WTC11 (cell line): Measurements from ENCODE around the gene CUL5. TPM values are rescaled to one million over a fixed set of nuclear protein-coding genes. Genes with fewer than 3 reads are reported as not detected.

Source experiments
- CREB1 ChIP-seq: sonication (generic); formaldehyde crosslinking; IDR thresholded peaks from 2 replicates; pipeline ENCODE4 v1.8.0; 2023; ENCODE audit warnings: mild to moderate bottlenecking, missing genetic modification reagents
- ELF4 ChIP-seq: sonication (generic); formaldehyde crosslinking; IDR thresholded peaks from 2 replicates; pipeline ENCODE4 v1.8.1; 2022; ENCODE audit warnings: low read depth, mild to moderate bottlenecking, moderate library complexity, missing genetic modification reagents
- FOXJ3 ChIP-seq: sonication (generic); formaldehyde crosslinking; IDR thresholded peaks from 2 replicates; pipeline ENCODE4 v1.9.0; 2021; ENCODE audit warnings: missing genetic modification reagents, mild to moderate bottlenecking, borderline replicate concordance
- GABPB1 ChIP-seq: sonication (generic); formaldehyde crosslinking; IDR thresholded peaks from 2 replicates; pipeline ENCODE4 v1.8.1; 2023; ENCODE audit warnings: mild to moderate bottlenecking, missing genetic modification reagents
- JAZF1 ChIP-seq: fragments of 250-450 bp; sonication (Bioruptor Pico); IDR thresholded peaks from 2 replicates; pipeline ENCODE4 v1.9.0; 2021; ENCODE audit warnings: moderate library complexity, mild to moderate bottlenecking, inconsistent platforms
- JUN ChIP-seq: sonication (generic); formaldehyde crosslinking; IDR thresholded peaks from 2 replicates; pipeline ENCODE4 v1.8.0; 2023; ENCODE audit warnings: mild to moderate bottlenecking, missing genetic modification reagents
- MYBL2 ChIP-seq: sonication (generic); formaldehyde crosslinking; IDR thresholded peaks from 2 replicates; pipeline ENCODE4 v1.8.1; 2023; ENCODE audit warnings: mild to moderate bottlenecking, moderate library complexity, missing genetic modification reagents
- NFATC4 ChIP-seq: fragments of 250-450 bp; sonication (Bioruptor Pico); IDR thresholded peaks from 2 replicates; pipeline ENCODE4 v1.9.0; 2021; ENCODE audit warnings: mild to moderate bottlenecking
- NR1H2 ChIP-seq: sonication (generic); formaldehyde crosslinking; IDR thresholded peaks from 2 replicates; pipeline ENCODE4 v1.9.0; 2021; ENCODE audit warnings: mild to moderate bottlenecking, moderate library complexity, missing genetic modification reagents
- SP1 ChIP-seq: sonication (generic); formaldehyde crosslinking; conservative IDR thresholded peaks from 2 replicates; pipeline ENCODE4 v1.8.1; 2022; ENCODE audit warnings: missing genetic modification reagents
- TCF7 ChIP-seq: sonication (generic); formaldehyde crosslinking; IDR thresholded peaks from 2 replicates; pipeline ENCODE4 v1.8.0; 2022; ENCODE audit warnings: mild to moderate bottlenecking, low read depth, missing genetic modification reagents, moderate library complexity
- TEAD1 ChIP-seq: sonication (generic); formaldehyde crosslinking; IDR thresholded peaks from 2 replicates; pipeline ENCODE4 v1.8.0; 2022; ENCODE audit warnings: mild to moderate bottlenecking, missing genetic modification reagents
- TP53 ChIP-seq: sonication (generic); formaldehyde crosslinking; IDR thresholded peaks from 2 replicates; pipeline ENCODE4 v1.8.1; 2023; ENCODE audit warnings: mild to moderate bottlenecking, missing genetic modification reagents
- ZBTB21 ChIP-seq: sonication (generic); formaldehyde crosslinking; IDR thresholded peaks from 2 replicates; pipeline ENCODE4 v1.8.1; 2023; ENCODE audit warnings: mild to moderate bottlenecking, missing genetic modification reagents, borderline replicate concordance
- ZNF138 ChIP-seq: sonication (generic); formaldehyde crosslinking; conservative IDR thresholded peaks from 2 replicates; pipeline ENCODE4 v1.8.1; 2022; ENCODE audit warnings: mild to moderate bottlenecking, moderate library complexity, missing genetic modification reagents
- ZNF232 ChIP-seq: sonication (generic); formaldehyde crosslinking; IDR thresholded peaks from 2 replicates; pipeline ENCODE4 v1.8.0; 2022; ENCODE audit warnings: mild to moderate bottlenecking, missing genetic modification reagents
- total RNA-seq: library from RNA; stranded (reverse); gene quantifications from 3 replicates; pipeline ENCODE4 v1.2.3, GENCODE V29; 2021
- TF ChIP-seq, protein P1 (sequence below): sonication (generic); formaldehyde crosslinking; IDR thresholded peaks from 2 replicates; pipeline ENCODE4 v1.8.0; 2022; ENCODE audit warnings: mild to moderate bottlenecking, missing genetic modification reagents
- TF ChIP-seq, protein P2 (sequence below): sonication (generic); formaldehyde crosslinking; IDR thresholded peaks from 2 replicates; pipeline ENCODE4 v1.8.0; 2023; ENCODE audit warnings: missing genetic modification reagents
- TF ChIP-seq, protein P3 (sequence below): sonication (generic); formaldehyde crosslinking; IDR thresholded peaks from 2 replicates; pipeline ENCODE4 v1.8.1; 2023; ENCODE audit warnings: mild to moderate bottlenecking, missing genetic modification reagents, moderate library complexity
- TF ChIP-seq, protein P4 (sequence below): sonication (generic); formaldehyde crosslinking; conservative IDR thresholded peaks from 2 replicates; pipeline ENCODE4 v1.8.1; 2023; ENCODE audit warnings: mild to moderate bottlenecking, low read depth, missing genetic modification reagents, moderate library complexity
- TF ChIP-seq, protein P5 (sequence below): sonication (generic); formaldehyde crosslinking; IDR thresholded peaks from 2 replicates; pipeline ENCODE4 v1.8.0; 2022; ENCODE audit warnings: mild to moderate bottlenecking, missing genetic modification reagents
- TF ChIP-seq, protein P6 (sequence below): sonication (generic); formaldehyde crosslinking; IDR thresholded peaks from 2 replicates; pipeline ENCODE4 v1.8.1; 2022; ENCODE audit warnings: missing genetic modification reagents, borderline replicate concordance
- TF ChIP-seq, protein P7 (sequence below): fragments of 200-600 bp; IDR thresholded peaks from 2 replicates; pipeline ENCODE4 v1.8.0; 2022; ENCODE audit warnings: antibody characterized with exemption
- TF ChIP-seq, protein P8 (sequence below): sonication (generic); formaldehyde crosslinking; IDR thresholded peaks from 2 replicates; pipeline ENCODE4 v1.8.1; 2023; ENCODE audit warnings: mild to moderate bottlenecking, moderate library complexity, missing genetic modification reagents
- TF ChIP-seq, protein P9 (sequence below): fragments of 250-450 bp; sonication (Bioruptor Pico); IDR thresholded peaks from 2 replicates; pipeline ENCODE4 v1.8.0; 2021; ENCODE audit warnings: mild to moderate bottlenecking

The CUL5 gene
- total RNA-seq, 1 experiment from 2014 or later, result 31.4 TPM

DNA sequence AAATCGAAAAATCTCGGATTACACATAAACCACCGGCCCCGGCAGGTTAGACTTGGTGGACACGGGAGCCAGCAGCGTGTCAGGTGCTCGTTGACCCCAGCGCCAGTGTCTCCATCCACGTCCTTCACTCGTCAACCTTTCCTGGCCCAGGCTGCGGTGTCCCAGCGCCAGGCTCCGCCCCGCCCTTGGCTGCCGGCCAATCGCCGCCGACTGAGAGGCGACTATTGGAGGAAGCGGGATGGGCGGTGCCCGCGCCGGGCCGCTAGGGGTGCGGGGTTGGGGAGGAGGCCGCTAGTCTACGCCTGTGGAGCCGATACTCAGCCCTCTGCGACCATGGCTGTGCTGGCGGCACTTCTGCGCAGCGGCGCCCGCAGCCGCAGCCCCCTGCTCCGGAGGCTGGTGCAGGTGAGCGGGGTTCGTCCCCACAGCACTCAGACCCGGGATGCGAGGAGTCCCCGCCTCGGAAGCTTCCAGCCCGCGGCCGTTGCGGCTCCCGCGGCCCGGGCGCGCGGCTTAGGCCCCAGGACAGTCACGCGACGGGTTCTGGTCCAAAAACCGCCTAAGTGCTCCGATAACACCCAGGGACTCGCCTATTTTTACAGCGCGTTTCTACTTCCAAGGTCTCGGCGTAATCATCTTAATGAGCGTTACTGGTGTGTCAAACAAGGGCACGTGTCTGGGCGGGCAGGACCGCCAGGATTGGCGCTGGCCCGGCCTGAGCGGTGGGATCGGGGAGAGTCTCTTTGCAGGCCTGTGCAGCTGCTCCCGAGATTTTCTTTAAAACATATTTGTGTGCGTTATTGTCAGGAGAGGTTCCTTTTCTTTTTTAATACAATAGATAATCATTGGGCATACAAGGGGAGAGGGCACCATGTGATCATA lies 112.8 kb downstream of the CUL5 start, which contains the start of gene ACAT1 (continued):
- TF ChIP-seq ZNF232 (peak; percentile 58; the same call in 1 of the 2 replicates), JUN (CRISPR knock-in tag) (no peak), TP53 (CRISPR knock-in tag) (0 out of 2 replicates have a peak, but pooled peaks have one; percentile 20), NR1H2 (CRISPR knock-in tag) (no peak), TEAD1 (peak; percentile 46; the same call in 1 of the 2 replicates), ZNF138 (CRISPR knock-in tag) (no peak), TCF7 (CRISPR knock-in tag) (no peak), SP1 (CRISPR knock-in tag) (peak; percentile 94), ZBTB21 (CRISPR knock-in tag) (no peak), MYBL2 (peak; percentile 68; the same call in 1 of the 2 replicates), ELF4 (CRISPR knock-in tag) (no peak), NFATC4 (CRISPR knock-in tag) (no peak), GABPB1 (CRISPR knock-in tag) (no peak), FOXJ3 (no peak), JAZF1 (no peak), CREB1 (CRISPR knock-in tag) (0 out of 2 replicates have a peak, but pooled peaks have one; percentile 17)
- TF ChIP-seq, protein P1, sequence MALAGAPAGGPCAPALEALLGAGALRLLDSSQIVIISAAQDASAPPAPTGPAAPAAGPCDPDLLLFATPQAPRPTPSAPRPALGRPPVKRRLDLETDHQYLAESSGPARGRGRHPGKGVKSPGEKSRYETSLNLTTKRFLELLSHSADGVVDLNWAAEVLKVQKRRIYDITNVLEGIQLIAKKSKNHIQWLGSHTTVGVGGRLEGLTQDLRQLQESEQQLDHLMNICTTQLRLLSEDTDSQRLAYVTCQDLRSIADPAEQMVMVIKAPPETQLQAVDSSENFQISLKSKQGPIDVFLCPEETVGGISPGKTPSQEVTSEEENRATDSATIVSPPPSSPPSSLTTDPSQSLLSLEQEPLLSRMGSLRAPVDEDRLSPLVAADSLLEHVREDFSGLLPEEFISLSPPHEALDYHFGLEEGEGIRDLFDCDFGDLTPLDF (CRISPR knock-in tag), result 0 out of 2 replicates have a peak, but pooled peaks have one; percentile 48
- TF ChIP-seq, protein P2, sequence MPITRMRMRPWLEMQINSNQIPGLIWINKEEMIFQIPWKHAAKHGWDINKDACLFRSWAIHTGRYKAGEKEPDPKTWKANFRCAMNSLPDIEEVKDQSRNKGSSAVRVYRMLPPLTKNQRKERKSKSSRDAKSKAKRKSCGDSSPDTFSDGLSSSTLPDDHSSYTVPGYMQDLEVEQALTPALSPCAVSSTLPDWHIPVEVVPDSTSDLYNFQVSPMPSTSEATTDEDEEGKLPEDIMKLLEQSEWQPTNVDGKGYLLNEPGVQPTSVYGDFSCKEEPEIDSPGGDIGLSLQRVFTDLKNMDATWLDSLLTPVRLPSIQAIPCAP (CRISPR knock-in tag), result no peak
- TF ChIP-seq, protein P3, sequence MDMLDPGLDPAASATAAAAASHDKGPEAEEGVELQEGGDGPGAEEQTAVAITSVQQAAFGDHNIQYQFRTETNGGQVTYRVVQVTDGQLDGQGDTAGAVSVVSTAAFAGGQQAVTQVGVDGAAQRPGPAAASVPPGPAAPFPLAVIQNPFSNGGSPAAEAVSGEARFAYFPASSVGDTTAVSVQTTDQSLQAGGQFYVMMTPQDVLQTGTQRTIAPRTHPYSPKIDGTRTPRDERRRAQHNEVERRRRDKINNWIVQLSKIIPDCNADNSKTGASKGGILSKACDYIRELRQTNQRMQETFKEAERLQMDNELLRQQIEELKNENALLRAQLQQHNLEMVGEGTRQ (CRISPR knock-in tag), result peak; percentile 57; the same call in 1 of the 2 replicates
- TF ChIP-seq, protein P4, sequence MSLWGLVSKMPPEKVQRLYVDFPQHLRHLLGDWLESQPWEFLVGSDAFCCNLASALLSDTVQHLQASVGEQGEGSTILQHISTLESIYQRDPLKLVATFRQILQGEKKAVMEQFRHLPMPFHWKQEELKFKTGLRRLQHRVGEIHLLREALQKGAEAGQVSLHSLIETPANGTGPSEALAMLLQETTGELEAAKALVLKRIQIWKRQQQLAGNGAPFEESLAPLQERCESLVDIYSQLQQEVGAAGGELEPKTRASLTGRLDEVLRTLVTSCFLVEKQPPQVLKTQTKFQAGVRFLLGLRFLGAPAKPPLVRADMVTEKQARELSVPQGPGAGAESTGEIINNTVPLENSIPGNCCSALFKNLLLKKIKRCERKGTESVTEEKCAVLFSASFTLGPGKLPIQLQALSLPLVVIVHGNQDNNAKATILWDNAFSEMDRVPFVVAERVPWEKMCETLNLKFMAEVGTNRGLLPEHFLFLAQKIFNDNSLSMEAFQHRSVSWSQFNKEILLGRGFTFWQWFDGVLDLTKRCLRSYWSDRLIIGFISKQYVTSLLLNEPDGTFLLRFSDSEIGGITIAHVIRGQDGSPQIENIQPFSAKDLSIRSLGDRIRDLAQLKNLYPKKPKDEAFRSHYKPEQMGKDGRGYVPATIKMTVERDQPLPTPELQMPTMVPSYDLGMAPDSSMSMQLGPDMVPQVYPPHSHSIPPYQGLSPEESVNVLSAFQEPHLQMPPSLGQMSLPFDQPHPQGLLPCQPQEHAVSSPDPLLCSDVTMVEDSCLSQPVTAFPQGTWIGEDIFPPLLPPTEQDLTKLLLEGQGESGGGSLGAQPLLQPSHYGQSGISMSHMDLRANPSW (CRISPR knock-in tag), result no peak
- TF ChIP-seq, protein P5, sequence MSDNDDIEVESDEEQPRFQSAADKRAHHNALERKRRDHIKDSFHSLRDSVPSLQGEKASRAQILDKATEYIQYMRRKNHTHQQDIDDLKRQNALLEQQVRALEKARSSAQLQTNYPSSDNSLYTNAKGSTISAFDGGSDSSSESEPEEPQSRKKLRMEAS (CRISPR knock-in tag), result peak; percentile 90
- TF ChIP-seq, protein P6, sequence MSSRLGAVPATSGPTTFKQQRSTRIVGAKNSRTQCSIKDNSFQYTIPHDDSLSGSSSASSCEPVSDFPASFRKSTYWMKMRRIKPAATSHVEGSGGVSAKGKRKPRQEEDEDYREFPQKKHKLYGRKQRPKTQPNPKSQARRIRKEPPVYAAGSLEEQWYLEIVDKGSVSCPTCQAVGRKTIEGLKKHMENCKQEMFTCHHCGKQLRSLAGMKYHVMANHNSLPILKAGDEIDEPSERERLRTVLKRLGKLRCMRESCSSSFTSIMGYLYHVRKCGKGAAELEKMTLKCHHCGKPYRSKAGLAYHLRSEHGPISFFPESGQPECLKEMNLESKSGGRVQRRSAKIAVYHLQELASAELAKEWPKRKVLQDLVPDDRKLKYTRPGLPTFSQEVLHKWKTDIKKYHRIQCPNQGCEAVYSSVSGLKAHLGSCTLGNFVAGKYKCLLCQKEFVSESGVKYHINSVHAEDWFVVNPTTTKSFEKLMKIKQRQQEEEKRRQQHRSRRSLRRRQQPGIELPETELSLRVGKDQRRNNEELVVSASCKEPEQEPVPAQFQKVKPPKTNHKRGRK, result no peak
- TF ChIP-seq, protein P7, sequence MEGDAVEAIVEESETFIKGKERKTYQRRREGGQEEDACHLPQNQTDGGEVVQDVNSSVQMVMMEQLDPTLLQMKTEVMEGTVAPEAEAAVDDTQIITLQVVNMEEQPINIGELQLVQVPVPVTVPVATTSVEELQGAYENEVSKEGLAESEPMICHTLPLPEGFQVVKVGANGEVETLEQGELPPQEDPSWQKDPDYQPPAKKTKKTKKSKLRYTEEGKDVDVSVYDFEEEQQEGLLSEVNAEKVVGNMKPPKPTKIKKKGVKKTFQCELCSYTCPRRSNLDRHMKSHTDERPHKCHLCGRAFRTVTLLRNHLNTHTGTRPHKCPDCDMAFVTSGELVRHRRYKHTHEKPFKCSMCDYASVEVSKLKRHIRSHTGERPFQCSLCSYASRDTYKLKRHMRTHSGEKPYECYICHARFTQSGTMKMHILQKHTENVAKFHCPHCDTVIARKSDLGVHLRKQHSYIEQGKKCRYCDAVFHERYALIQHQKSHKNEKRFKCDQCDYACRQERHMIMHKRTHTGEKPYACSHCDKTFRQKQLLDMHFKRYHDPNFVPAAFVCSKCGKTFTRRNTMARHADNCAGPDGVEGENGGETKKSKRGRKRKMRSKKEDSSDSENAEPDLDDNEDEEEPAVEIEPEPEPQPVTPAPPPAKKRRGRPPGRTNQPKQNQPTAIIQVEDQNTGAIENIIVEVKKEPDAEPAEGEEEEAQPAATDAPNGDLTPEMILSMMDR, result no peak
- TF ChIP-seq, protein P8, sequence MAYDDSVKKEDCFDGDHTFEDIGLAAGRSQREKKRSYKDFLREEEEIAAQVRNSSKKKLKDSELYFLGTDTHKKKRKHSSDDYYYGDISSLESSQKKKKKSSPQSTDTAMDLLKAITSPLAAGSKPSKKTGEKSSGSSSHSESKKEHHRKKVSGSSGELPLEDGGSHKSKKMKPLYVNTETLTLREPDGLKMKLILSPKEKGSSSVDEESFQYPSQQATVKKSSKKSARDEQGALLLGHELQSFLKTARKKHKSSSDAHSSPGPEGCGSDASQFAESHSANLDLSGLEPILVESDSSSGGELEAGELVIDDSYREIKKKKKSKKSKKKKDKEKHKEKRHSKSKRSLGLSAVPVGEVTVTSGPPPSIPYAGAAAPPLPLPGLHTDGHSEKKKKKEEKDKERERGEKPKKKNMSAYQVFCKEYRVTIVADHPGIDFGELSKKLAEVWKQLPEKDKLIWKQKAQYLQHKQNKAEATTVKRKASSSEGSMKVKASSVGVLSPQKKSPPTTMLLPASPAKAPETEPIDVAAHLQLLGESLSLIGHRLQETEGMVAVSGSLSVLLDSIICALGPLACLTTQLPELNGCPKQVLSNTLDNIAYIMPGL (CRISPR knock-in tag), result peak; percentile 68; the same call in 1 of the 2 replicates
- TF ChIP-seq, protein P9, sequence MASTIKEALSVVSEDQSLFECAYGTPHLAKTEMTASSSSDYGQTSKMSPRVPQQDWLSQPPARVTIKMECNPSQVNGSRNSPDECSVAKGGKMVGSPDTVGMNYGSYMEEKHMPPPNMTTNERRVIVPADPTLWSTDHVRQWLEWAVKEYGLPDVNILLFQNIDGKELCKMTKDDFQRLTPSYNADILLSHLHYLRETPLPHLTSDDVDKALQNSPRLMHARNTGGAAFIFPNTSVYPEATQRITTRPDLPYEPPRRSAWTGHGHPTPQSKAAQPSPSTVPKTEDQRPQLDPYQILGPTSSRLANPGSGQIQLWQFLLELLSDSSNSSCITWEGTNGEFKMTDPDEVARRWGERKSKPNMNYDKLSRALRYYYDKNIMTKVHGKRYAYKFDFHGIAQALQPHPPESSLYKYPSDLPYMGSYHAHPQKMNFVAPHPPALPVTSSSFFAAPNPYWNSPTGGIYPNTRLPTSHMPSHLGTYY (CRISPR knock-in tag), result no peak
